ENCODE results near the gene SLC14A1. TPM values are rescaled to one million over a fixed set of nuclear protein-coding genes. Genes with fewer than 3 reads are reported as not detected.

Gene SLC14A1
- total RNA-seq, 1 experiment from 2014 or later, result not detected

DNA sequence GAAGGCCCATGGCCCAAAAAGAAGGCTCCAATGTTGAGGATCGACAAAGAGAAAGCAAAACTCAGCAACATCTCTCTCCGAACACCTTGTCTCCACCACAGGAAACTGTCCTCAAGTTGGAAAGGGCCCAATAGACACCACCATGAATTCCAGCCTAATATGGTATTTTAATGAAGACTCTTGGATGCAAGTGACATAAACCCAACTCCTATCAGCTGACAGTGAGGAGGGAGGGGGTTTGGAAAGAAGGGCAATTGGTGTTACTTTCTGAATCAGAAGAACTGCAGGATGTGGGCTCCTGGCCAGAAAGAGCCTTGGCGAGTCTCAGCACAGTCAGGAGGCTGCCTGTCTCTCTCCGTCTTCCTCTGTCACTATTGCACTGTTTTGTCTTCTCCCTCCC, 61.2 kb downstream of the SLC14A1 start:
- H3K9me3 Mint-ChIP-seq (ENCODE audit: low read depth, unreplicated experiment), result no peaks in the 10 kb centered on the region
- no TSS peak for BruUV-seq (replicated peaks)
- CTCF ChIA-PET, result no interaction called here
- intact Hi-C loops (cut with micrococcal nuclease; ENCODE audit: unreplicated experiment), result no loop called here
- H3K36me3 Mint-ChIP-seq (ENCODE audit: insufficient read depth, unreplicated experiment), result no peaks in the 10 kb centered on the region
- no peak overlapping the region for H3K27ac Mint-ChIP-seq (ENCODE audit: unreplicated experiment)
- TF ChIP-seq, protein P1, sequence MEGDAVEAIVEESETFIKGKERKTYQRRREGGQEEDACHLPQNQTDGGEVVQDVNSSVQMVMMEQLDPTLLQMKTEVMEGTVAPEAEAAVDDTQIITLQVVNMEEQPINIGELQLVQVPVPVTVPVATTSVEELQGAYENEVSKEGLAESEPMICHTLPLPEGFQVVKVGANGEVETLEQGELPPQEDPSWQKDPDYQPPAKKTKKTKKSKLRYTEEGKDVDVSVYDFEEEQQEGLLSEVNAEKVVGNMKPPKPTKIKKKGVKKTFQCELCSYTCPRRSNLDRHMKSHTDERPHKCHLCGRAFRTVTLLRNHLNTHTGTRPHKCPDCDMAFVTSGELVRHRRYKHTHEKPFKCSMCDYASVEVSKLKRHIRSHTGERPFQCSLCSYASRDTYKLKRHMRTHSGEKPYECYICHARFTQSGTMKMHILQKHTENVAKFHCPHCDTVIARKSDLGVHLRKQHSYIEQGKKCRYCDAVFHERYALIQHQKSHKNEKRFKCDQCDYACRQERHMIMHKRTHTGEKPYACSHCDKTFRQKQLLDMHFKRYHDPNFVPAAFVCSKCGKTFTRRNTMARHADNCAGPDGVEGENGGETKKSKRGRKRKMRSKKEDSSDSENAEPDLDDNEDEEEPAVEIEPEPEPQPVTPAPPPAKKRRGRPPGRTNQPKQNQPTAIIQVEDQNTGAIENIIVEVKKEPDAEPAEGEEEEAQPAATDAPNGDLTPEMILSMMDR (IDR thresholded peaks at IDR 0.05; ENCODE audit: unreplicated experiment), result no peak
- no peak overlapping the region for H3K4me3 Mint-ChIP-seq (ENCODE audit: low read depth, unreplicated experiment)
- H3K27me3 Mint-ChIP-seq (ENCODE audit: unreplicated experiment), result no peaks in the 10 kb centered on the region
- no peak for DNase-seq
- H3K4me1 Mint-ChIP-seq (ENCODE audit: low read depth, unreplicated experiment), result peaks cover 9% of the 10 kb centered on the region

DNA sequence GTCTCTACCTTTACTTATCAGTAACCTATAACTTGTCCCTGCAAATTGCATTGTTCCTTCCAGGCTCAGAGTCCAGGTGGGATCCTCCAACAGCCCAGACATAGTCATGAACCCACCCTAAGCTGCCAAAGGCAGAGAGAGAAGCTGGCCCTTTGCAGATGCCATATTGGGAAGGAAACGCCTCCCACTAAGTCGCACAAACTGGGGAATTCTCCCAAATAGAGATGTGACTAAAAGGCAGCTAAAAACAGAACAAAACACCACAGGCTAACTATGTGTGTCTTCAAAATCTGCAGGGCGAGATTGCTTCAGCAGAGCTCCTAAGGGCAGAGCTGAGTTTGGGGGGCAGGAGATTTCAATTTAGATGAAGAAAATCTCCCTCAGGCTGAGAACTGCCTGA, 63.0 kb downstream of the SLC14A1 start:
- BruUV-seq (replicated peaks), result no TSS peak
- Mint-ChIP-seq H3K9me3 (ENCODE audit: low read depth, unreplicated experiment) (no peaks in the 10 kb centered on the region), H3K4me1 (ENCODE audit: low read depth, unreplicated experiment) (peaks cover 9% of the 10 kb centered on the region), H3K27me3 (ENCODE audit: unreplicated experiment) (no peaks in the 10 kb centered on the region), H3K4me3 (ENCODE audit: low read depth, unreplicated experiment) (no peak overlapping the region), H3K36me3 (ENCODE audit: insufficient read depth, unreplicated experiment) (no peaks in the 10 kb centered on the region), H3K27ac (ENCODE audit: unreplicated experiment) (no peak overlapping the region)
- intact Hi-C loops (cut with micrococcal nuclease; ENCODE audit: unreplicated experiment), result no loop called here
- TF ChIP-seq, protein P1 (IDR thresholded peaks at IDR 0.05; ENCODE audit: unreplicated experiment), result no peak
- no peak for DNase-seq
- CTCF ChIA-PET, result no interaction called here

DNA sequence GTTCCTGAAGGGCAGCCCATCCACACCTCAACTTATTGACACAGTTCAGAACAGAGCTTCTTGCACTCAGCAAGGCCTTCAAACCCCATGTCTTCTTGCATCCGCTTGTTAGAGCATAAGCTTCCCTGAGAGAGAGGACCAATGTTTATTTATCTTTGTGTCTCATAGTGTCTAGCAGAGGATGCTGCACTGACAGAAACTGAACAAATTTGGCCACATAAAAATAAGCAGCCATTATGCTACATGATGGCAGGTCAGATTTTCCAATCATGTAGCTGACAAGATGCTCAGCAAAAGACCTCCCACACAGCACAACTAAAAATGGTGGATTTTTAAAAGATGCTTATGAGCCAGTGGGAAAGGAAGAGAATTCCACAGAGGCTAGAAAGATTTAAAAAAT, 63.4 kb downstream of the SLC14A1 start:
- no peak for DNase-seq
- no peak overlapping the region for H3K27ac Mint-ChIP-seq (ENCODE audit: unreplicated experiment)
- no peak overlapping the region for H3K4me3 Mint-ChIP-seq (ENCODE audit: low read depth, unreplicated experiment)
- BruUV-seq (replicated peaks), result no TSS peak
- H3K9me3 Mint-ChIP-seq (ENCODE audit: low read depth, unreplicated experiment), result no peaks in the 10 kb centered on the region
- H3K27me3 Mint-ChIP-seq (ENCODE audit: unreplicated experiment), result no peaks in the 10 kb centered on the region
- intact Hi-C loops (cut with micrococcal nuclease; ENCODE audit: unreplicated experiment), result no loop called here
- TF ChIP-seq, protein P1 (IDR thresholded peaks at IDR 0.05; ENCODE audit: unreplicated experiment), result no peak
- no peaks in the 10 kb centered on the region for H3K36me3 Mint-ChIP-seq (ENCODE audit: insufficient read depth, unreplicated experiment)
- CTCF ChIA-PET, result no interaction called here
- H3K4me1 Mint-ChIP-seq (ENCODE audit: low read depth, unreplicated experiment), result peaks cover 11% of the 10 kb centered on the region

DNA sequence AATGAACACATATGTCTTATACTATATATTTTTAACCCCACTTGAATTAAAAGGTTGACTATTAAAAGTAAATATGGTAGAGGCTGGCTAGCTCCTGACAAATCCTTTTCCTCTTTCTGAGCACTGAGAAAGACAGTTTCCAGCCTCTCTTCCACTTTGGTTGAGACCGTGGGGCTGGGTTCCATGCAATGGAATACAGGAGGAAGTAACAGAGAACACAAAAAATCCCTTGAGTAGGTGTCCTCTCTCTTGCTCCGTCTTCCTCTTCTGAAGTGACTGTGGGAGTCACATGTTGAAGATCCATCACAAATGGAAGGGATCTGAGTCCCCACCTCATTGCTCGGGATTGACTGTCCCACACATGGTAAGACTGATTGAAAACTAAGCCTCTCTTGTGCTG, 64.9 kb downstream of the SLC14A1 start:
- Mint-ChIP-seq H3K4me1 (ENCODE audit: low read depth, unreplicated experiment) (peaks cover 17% of the 10 kb centered on the region), H3K36me3 (ENCODE audit: insufficient read depth, unreplicated experiment) (peaks cover 6% of the 10 kb centered on the region), H3K4me3 (ENCODE audit: low read depth, unreplicated experiment) (no peak overlapping the region), H3K27ac (ENCODE audit: unreplicated experiment) (no peak overlapping the region), H3K9me3 (ENCODE audit: low read depth, unreplicated experiment) (no peaks in the 10 kb centered on the region), H3K27me3 (ENCODE audit: unreplicated experiment) (no peaks in the 10 kb centered on the region)
- DNase-seq, result no peak
- CTCF ChIA-PET, result no interaction called here
- TF ChIP-seq, protein P1 (IDR thresholded peaks at IDR 0.05; ENCODE audit: unreplicated experiment), result no peak
- BruUV-seq (replicated peaks), result no TSS peak
- intact Hi-C loops (cut with micrococcal nuclease; ENCODE audit: unreplicated experiment), result no loop called here
